HCT116 (cell line): Measurements from ENCODE around the gene IRAK2. TPM values are rescaled to one million over a fixed set of nuclear protein-coding genes. Genes with fewer than 3 reads are reported as not detected.

Source experiments
- ATAC-seq: fragments of 200-7000 bp; cut with Tn5 transposase; 2 replicates; pipeline ENCODE4 v1.9.1; 2020; ENCODE audit warnings: mild to moderate bottlenecking, moderate library complexity
- BruUV-seq: library from RNA; stranded (reverse); fragments of 400-500 nt; replicated peaks from 2 replicates; lab custom pipeline; 2021; lab: Mats Ljungman, UMichigan
- CTCF ChIA-PET: fragments of 300-600 bp; sonication (Branson Sonifier 250); formaldehyde crosslinking; loops from one replicate; lab custom pipeline; 2021; ENCODE audit warnings: antibody characterized with exemption; lab: Charles Lee
- POLR2A ChIA-PET: fragments of 300-600, 350-600 bp; sonication (Branson Sonifier 250); formaldehyde crosslinking; loops from one replicate; lab custom pipeline; 2021; ENCODE audit warnings: antibody characterized with exemption; lab: Charles Lee
- RAD21 ChIA-PET, 2 experiments: fragments of 300-600 bp; sonication (Branson Sonifier 250); formaldehyde crosslinking; loops; one replicate each; lab custom pipeline; 2023; ENCODE audit warnings: low total read pairs in 2 of 2; ENCODE audit not compliant: uncharacterized antibody in 2 of 2, unreplicated experiment in 2 of 2, low non-redundant PET in 1 of 2; lab: Charles Lee
- DNase-seq: peaks from one replicate; pipeline ENCODE4 v3.0.0-alpha.2; 2010; ENCODE audit warnings: low read depth, low spot score
- H2AFZ ChIP-seq: fragments of 200-600 bp; shearing (Covaris generic), sonication (generic); 2 replicates; pipeline ENCODE4 v1.6.1; 2017; ENCODE audit warnings: low read depth, mixed run types, mixed read lengths, antibody characterized with exemption, low read length; ENCODE audit not compliant: poor library complexity, severe bottlenecking
- H3K27ac ChIP-seq: 2 replicates; pipeline ENCODE4 v1.5.1; 2012; ENCODE audit warnings: low read depth, low read length
- H3K27me3 ChIP-seq: fragments of 200-600 bp; sonication (generic); 2 replicates; pipeline ENCODE4 v1.6.1; 2016; ENCODE audit warnings: mixed run types, low read length, mixed read lengths; ENCODE audit not compliant: insufficient read depth
- H3K36me3 ChIP-seq, 2 experiments: fragments of 200-500 bp in 1 of 2; fragments of 200-600 bp in 1 of 2; sonication (Bioruptor generic) in 1 of 2; sonication (generic) in 1 of 2; 2 replicates each; pipeline versions ENCODE4 v1.5.1 to v1.6.1; 2014 to 2016; ENCODE audit warnings: low read length in 2 of 2, inconsistent platforms in 1 of 2, mixed read lengths in 1 of 2, mixed run types in 1 of 2; ENCODE audit not compliant: insufficient read depth in 2 of 2, control insufficient read depth in 1 of 2
- H3K4me1 ChIP-seq, 2 experiments: fragments of 200-600 bp in 1 of 2; sonication (generic) in 1 of 2; 2 replicates each; pipeline versions ENCODE4 v1.5.1 to v1.6.1; 2012 to 2017; ENCODE audit warnings: low read length in 2 of 2, inconsistent platforms in 1 of 2, mild to moderate bottlenecking in 1 of 2, mixed read lengths in 1 of 2, mixed run types in 1 of 2, moderate library complexity in 1 of 2; ENCODE audit not compliant: insufficient read depth in 2 of 2, control insufficient read depth in 1 of 2
- H3K4me2 ChIP-seq: fragments of 200-600 bp; sonication (generic); 2 replicates; pipeline ENCODE4 v1.6.1; 2017; ENCODE audit warnings: mixed run types, low read length, mixed read lengths
- H3K4me3 ChIP-seq, 2 experiments: fragments of 200-600 bp in 1 of 2; sonication (generic) in 1 of 2; replicated peaks in 1 of 2; 2 replicates each; pipeline ENCODE4 v1.5.1; 2011 to 2016; ENCODE audit warnings: low read length in 2 of 2, control low read depth in 1 of 2, low read depth in 1 of 2, mild to moderate bottlenecking in 1 of 2, mixed read lengths in 1 of 2, mixed run types in 1 of 2
- H3K79me2 ChIP-seq: fragments of 200-600 bp; sonication (generic); 2 replicates; pipeline ENCODE4 v1.6.1; 2017; ENCODE audit warnings: mild to moderate bottlenecking, mixed run types, low read length, moderate library complexity, mixed read lengths; ENCODE audit not compliant: insufficient read depth
- H3K9ac ChIP-seq: fragments of 200-600 bp; sonication (generic); 2 replicates; pipeline ENCODE4 v1.6.1; 2016; ENCODE audit warnings: low read length, mixed read lengths
- H3K9me2 ChIP-seq: fragments of 200-600 bp; sonication (generic), shearing (Covaris generic); 2 replicates; pipeline ENCODE4 v1.6.1; 2017; ENCODE audit warnings: mixed run types, mild to moderate bottlenecking, moderate library complexity; ENCODE audit not compliant: insufficient read depth
- H3K9me3 ChIP-seq, 2 experiments: fragments of 200-500 bp in 1 of 2; fragments of 200-600 bp in 1 of 2; sonication (Bioruptor generic) in 1 of 2; sonication (generic) in 1 of 2; 2 replicates each; pipeline ENCODE4 v1.6.1; 2014 to 2017; ENCODE audit warnings: low read length in 2 of 2, mixed read lengths in 2 of 2, inconsistent platforms in 1 of 2, low read depth in 1 of 2, mild to moderate bottlenecking in 1 of 2, mixed run types in 1 of 2, moderate library complexity in 1 of 2; ENCODE audit not compliant: control insufficient read depth in 1 of 2, insufficient read depth in 1 of 2
- H4K20me1 ChIP-seq: fragments of 200-600 bp; sonication (generic), shearing (Covaris generic); 2 replicates; pipeline ENCODE4 v1.6.1; 2017; ENCODE audit warnings: mixed run types, mild to moderate bottlenecking, moderate library complexity; ENCODE audit not compliant: insufficient read depth
- ATF3 ChIP-seq: IDR thresholded peaks from 2 replicates; pipeline ENCODE4 v1.6.1; 2012
- CBX3 ChIP-seq: IDR thresholded peaks from 2 replicates; pipeline ENCODE4 v1.6.1; 2012; ENCODE audit warnings: low read depth
- CEBPB ChIP-seq: IDR thresholded peaks from 2 replicates; pipeline ENCODE4 v1.6.1; 2012; ENCODE audit warnings: low read depth
- CTCF ChIP-seq, 3 experiments: fragments of 200-600 bp in 1 of 3; sonication (generic) in 1 of 3; IDR thresholded peaks in 2 of 3; conservative IDR thresholded peaks in 1 of 3; 2 replicates each; pipeline ENCODE4 v1.5.1; 2012 to 2017; ENCODE audit warnings: low read depth in 2 of 3, low read length in 2 of 3, antibody characterized with exemption in 1 of 3, borderline replicate concordance in 1 of 3, control low read depth in 1 of 3, mild to moderate bottlenecking in 1 of 3, mixed read lengths in 1 of 3, mixed run types in 1 of 3, moderate library complexity in 1 of 3; ENCODE audit not compliant: insufficient read depth in 1 of 3
- ELF1 ChIP-seq: IDR thresholded peaks from 2 replicates; pipeline ENCODE4 v1.6.1; 2012; ENCODE audit warnings: low read depth, borderline replicate concordance
- EZH2 ChIP-seq: fragments of 200-600 bp; sonication (generic); IDR thresholded peaks from 2 replicates; pipeline ENCODE4 v1.6.1; 2017; ENCODE audit warnings: antibody characterized with exemption, mixed run types
- EZH2phosphoT487 ChIP-seq: fragments of 200-600 bp; IDR thresholded peaks from 2 replicates; pipeline ENCODE4 v1.6.1; 2018; ENCODE audit warnings: antibody characterized with exemption, borderline replicate concordance
- FOSL1 ChIP-seq: IDR thresholded peaks from 2 replicates; pipeline ENCODE4 v1.6.1; 2012; ENCODE audit warnings: low read depth
- JUND ChIP-seq: IDR thresholded peaks from 2 replicates; pipeline ENCODE4 v1.6.1; 2012
- POLR2A ChIP-seq: IDR thresholded peaks from 2 replicates; pipeline ENCODE4 v1.7.0; 2011; ENCODE audit warnings: borderline replicate concordance; ENCODE audit not compliant: insufficient read depth, insufficient read length; ENCODE audit errors: extremely low read depth
- SIN3A ChIP-seq: IDR thresholded peaks from 2 replicates; pipeline ENCODE4 v1.6.1; 2012; ENCODE audit warnings: low read depth
- SP1 ChIP-seq: IDR thresholded peaks from 2 replicates; pipeline ENCODE4 v1.6.1; 2012; ENCODE audit warnings: low read depth
- SRF ChIP-seq: IDR thresholded peaks from 2 replicates; pipeline ENCODE4 v1.6.1; 2012; ENCODE audit warnings: low read depth
- YY1 ChIP-seq: IDR thresholded peaks from 2 replicates; pipeline ENCODE4 v1.6.1; 2011; ENCODE audit warnings: low read length, low read depth, moderate library complexity, mild to moderate bottlenecking; ENCODE audit not compliant: insufficient replicate concordance; ENCODE audit errors: extremely low read depth
- ZBTB33 ChIP-seq: IDR thresholded peaks from 2 replicates; pipeline ENCODE4 v1.6.1; 2011; ENCODE audit warnings: mild to moderate bottlenecking, low read length, moderate library complexity; ENCODE audit not compliant: insufficient replicate concordance; ENCODE audit errors: extremely low read depth
- ZFX ChIP-seq: fragments of 450-650 bp; IDR thresholded peaks from 2 replicates; pipeline ENCODE4 v1.6.1; 2017
- ZNF274 ChIP-seq: fragments of 200-500 bp; sonication (Bioruptor generic); IDR thresholded peaks from 2 replicates; pipeline ENCODE4 v1.6.1; 2014; ENCODE audit warnings: mild to moderate bottlenecking, low read depth, low read length, inconsistent platforms
- intact Hi-C: fragments of 100-400 bp; cut with micrococcal nuclease; formaldehyde crosslinking; loops from 2 replicates; pipeline ENCODE4 v1.10.0; 2022
- total RNA-seq: library from RNA; stranded (reverse); gene quantifications from one replicate; pipeline ENCODE4 v1.2.1, GENCODE V29; 2021; ENCODE audit not compliant: unreplicated experiment

Gene IRAK2
- total RNA-seq, 1 experiment from 2014 or later = 3.6 TPM

- CTCF ChIA-PET = no interaction called here
- Histone ChIP-seq H2AFZ (no peak overlapping the region), H4K20me1 (no peaks in the 10 kb centered on the region), H3K9ac (no peak overlapping the region), H3K9me3 (no peaks in the 10 kb centered on the region), H3K4me1 (peaks cover 27 to 28% of the 10 kb centered on the region in 2 experiments), H3K36me3 (no peaks in the 10 kb centered on the region), H3K27ac (no peak overlapping the region), H3K9me2 (no peaks in the 10 kb centered on the region), H3K4me2 (no peak overlapping the region), H3K27me3 (no peaks in the 10 kb centered on the region), H3K79me2 (no peaks in the 10 kb centered on the region), H3K4me3 (no peak overlapping the region)
- ATAC-seq (no peak), DNase-seq (no peak)
- POLR2A ChIA-PET = no interaction called here
- intact Hi-C loops = no loop called here
- no TSS peak for BruUV-seq
- RAD21 ChIA-PET = no interaction called here
- TF ChIP-seq CBX3 (no peak), JUND (no peak), FOSL1 (no peak), ZFX (no peak), POLR2A (no peak), YY1 (no peak), SP1 (no peak), CEBPB (no peak)
Measured at GRCh38 chr3:10217359-10217758, 52.6 kb downstream of the IRAK2 start.

- Histone ChIP-seq H3K36me3 (no peaks in the 10 kb centered on the region), H3K4me2 (peak overlapping the region; percentile 38; the same call in 1 of the 2 replicates), H3K4me3 (no peak overlapping the region), H3K27me3 (no peaks in the 10 kb centered on the region), H3K27ac (peak overlapping the region; percentile 5; the same call in 1 of the 2 replicates), H3K9ac (no peak overlapping the region), H3K9me3 (no peaks in the 10 kb centered on the region), H3K9me2 (no peaks in the 10 kb centered on the region), H3K4me1 (peaks cover 35 to 42% of the 10 kb centered on the region in 2 experiments), H2AFZ (no peak overlapping the region), H3K79me2 (no peaks in the 10 kb centered on the region), H4K20me1 (no peaks in the 10 kb centered on the region)
- DNase-seq (no peak), ATAC-seq (no peak)
- CTCF ChIA-PET = no interaction called here
- BruUV-seq = no TSS peak
- intact Hi-C loops = loop anchor here (10.0 kb wide), 3 partner anchors 105 to 275 kb away; partner anchors contain the start of genes BRK1 and EMC3
- RAD21 ChIA-PET = no interaction called here
- POLR2A ChIA-PET = no interaction called here
- TF ChIP-seq CEBPB (no peak), SRF (no peak), ZBTB33 (no peak), ATF3 (no peak), ELF1 (no peak), FOSL1 (no peak), EZH2 (no peak), EZH2phosphoT487 (no peak), ZNF274 (no peak), SIN3A (no peak), CTCF (IDR thresholded peaks at IDR 0.05 in 2 of 3, conservative IDR thresholded peaks at IDR 0.05 in 1 of 3; ENCODE audit: borderline replicate concordance in 1 of 3, insufficient read depth in 1 of 3, low read depth in 2 of 3, low read length in 2 of 3) (no peak)
Measured at GRCh38 chr3:10219737-10220136, 55.0 kb downstream of the IRAK2 start.
